ENCODE results near the gene RNASEH2A. TPM values are rescaled to one million over a fixed set of nuclear protein-coding genes. Genes with fewer than 3 reads are reported as not detected.

Gene RNASEH2A
- total and polyA plus RNA-seq, 2 donors = 8.4 to 30.3 TPM

DNA sequence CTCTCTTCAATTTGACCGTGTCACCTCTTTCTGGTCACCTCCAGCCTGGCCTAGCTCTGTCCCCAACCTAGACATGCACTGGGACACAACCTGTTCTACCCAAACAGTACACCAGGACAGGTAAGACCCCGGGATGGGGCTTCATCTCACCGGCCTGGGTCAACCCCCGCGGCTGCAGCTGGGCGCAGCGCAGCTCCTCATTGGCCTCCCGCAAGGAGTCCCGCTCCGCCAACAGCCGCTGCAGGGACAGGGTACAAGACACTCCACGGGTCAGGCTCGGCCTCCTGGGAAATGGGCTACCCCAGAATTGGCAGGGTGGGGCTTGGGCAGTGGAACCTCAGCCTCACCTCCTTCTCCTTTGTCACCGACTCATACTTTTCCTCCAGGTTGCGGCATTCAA is 38.7 kb upstream of the RNASEH2A start:
- Histone ChIP-seq H3K36me3 (ENCODE audit: control insufficient read depth in 2 of 2, insufficient read depth in 2 of 2, low read length in 1 of 2) (no peaks in the 10 kb centered on the region), H3K9me3 (ENCODE audit: control insufficient read depth in 2 of 2, insufficient read depth in 1 of 2, low read length in 1 of 2) (peaks cover 0 to 4% of the 10 kb centered on the region in 2 donors), H3K4me3 (ENCODE audit: low read length in 2 of 2) (no peak overlapping the region), H3K27ac (ENCODE audit: low read depth in 1 of 2, low read length in 1 of 2) (no peak overlapping the region), H3K27me3 (ENCODE audit: control insufficient read depth in 2 of 2, insufficient read depth in 1 of 2, low read length in 1 of 2) (peaks cover 0 to 21% of the 10 kb centered on the region in 2 donors), H3K4me1 (ENCODE audit: control insufficient read depth in 2 of 2, insufficient read depth in 2 of 2, low read length in 2 of 2) (peaks cover 2 to 17% of the 10 kb centered on the region in 2 donors)
- DNase-seq (ENCODE audit: low read depth in 6 of 9, low spot score in 9 of 9) = no peak
- WGBS = 98% methylated on average over 15 of the region's 15 CpGs

DNA sequence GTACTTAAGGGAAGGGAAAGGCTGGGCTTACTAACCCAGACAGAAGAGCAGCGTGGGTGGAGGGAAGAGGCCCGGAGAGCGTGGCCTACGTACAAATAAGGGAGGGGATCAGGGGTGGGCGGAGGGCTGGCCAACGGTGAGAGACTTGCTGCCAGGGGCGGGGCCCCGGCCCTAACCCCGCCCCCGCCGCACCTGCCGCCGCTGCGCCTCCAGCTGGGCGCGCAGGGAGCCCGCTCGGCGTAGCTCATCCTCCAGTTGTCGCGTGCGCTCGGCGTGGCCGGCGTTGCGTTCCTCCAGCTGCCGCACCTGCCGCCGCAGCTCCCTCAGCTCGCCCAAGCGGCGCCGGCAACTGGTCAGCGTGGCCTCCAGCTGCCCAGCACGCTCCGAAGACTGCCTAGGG is 36.7 kb upstream of the RNASEH2A start:
- peak in 4 of 9 donors; percentile 59 to 78 (median 72) for DNase-seq (ENCODE audit: low read depth in 6 of 9, low spot score in 9 of 9)
- no peaks in the 10 kb centered on the region for H3K36me3 ChIP-seq (ENCODE audit: control insufficient read depth in 2 of 2, insufficient read depth in 2 of 2, low read length in 1 of 2)
- WGBS = 72% methylated on average over 37 of the region's 37 CpGs

DNA sequence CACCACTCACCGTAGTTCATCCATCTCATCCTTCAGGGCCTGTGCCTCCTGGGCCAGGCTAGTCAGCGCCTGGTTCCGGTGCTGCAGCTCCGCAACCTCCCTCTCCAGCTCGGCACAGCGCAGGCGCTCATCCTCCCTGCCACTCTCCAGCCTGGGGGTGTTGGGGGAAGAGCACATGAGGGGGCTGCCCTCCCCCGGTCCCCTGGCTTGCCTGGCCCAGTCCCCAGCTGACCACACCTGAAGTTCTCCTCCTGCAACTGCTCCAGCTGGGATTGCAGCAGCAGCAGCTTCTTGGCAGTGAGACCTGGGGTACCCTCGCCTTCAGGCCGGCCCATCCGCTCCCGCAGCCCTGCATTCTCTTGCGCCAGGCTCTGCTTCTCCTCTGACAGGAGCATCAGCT is 35.5 kb upstream of the RNASEH2A start:
- no peak overlapping the region for H3K27ac ChIP-seq (ENCODE audit: low read depth in 1 of 2, low read length in 1 of 2)
- peaks cover 0 to 20% of the 10 kb centered on the region in 2 donors for H3K27me3 ChIP-seq (ENCODE audit: control insufficient read depth in 2 of 2, insufficient read depth in 1 of 2, low read length in 1 of 2)
- 98% methylated on average over 13 of the region's 13 CpGs for WGBS
- peaks cover 0 to 4% of the 10 kb centered on the region in 2 donors for H3K9me3 ChIP-seq (ENCODE audit: control insufficient read depth in 2 of 2, insufficient read depth in 1 of 2, low read length in 1 of 2)
- H3K4me3 ChIP-seq (ENCODE audit: low read length in 2 of 2) = no peak overlapping the region
- H3K36me3 ChIP-seq (ENCODE audit: control insufficient read depth in 2 of 2, insufficient read depth in 2 of 2, low read length in 1 of 2) = no peaks in the 10 kb centered on the region
- peaks cover 6 to 27% of the 10 kb centered on the region in 2 donors for H3K4me1 ChIP-seq (ENCODE audit: control insufficient read depth in 2 of 2, insufficient read depth in 2 of 2, low read length in 2 of 2)
- DNase-seq (ENCODE audit: low read depth in 6 of 9, low spot score in 9 of 9) = no peak

More for the DNA sequence above, 36.7 kb upstream of the RNASEH2A start:
- H3K4me3 ChIP-seq (ENCODE audit: low read length in 2 of 2) = no peak overlapping the region
- peaks cover 0 to 4% of the 10 kb centered on the region in 2 donors for H3K9me3 ChIP-seq (ENCODE audit: control insufficient read depth in 2 of 2, insufficient read depth in 1 of 2, low read length in 1 of 2)
- no peak overlapping the region for H3K27ac ChIP-seq (ENCODE audit: low read depth in 1 of 2, low read length in 1 of 2)
- peaks cover 2 to 19% of the 10 kb centered on the region in 2 donors for H3K4me1 ChIP-seq (ENCODE audit: control insufficient read depth in 2 of 2, insufficient read depth in 2 of 2, low read length in 2 of 2)
- H3K27me3 ChIP-seq (ENCODE audit: control insufficient read depth in 2 of 2, insufficient read depth in 1 of 2, low read length in 1 of 2) = peaks cover 0 to 24% of the 10 kb centered on the region in 2 donors

DNA sequence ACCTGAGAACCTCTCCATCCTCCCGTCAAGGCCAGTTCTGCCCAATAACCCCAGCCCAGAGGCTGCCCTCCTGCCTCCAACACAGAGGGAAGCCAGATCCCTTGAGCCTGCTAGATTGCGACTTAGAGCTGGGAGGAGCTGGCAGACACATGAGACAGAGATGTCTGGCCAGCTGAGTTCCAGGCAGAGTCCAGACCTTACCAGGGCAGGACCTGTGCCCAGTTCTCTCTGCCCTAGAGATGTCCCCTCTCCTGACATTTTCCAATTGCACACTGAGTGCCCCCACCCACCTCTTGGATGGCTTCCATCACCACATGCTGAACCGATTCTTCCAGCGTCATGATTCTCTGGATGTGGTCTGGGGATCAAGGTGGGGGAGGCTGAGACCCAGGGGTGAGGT is 34.1 kb upstream of the RNASEH2A start:
- H3K36me3 ChIP-seq (ENCODE audit: control insufficient read depth in 2 of 2, insufficient read depth in 2 of 2, low read length in 1 of 2) = no peaks in the 10 kb centered on the region
- H3K27ac ChIP-seq (ENCODE audit: low read depth in 1 of 2, low read length in 1 of 2) = no peak overlapping the region
- DNase-seq (ENCODE audit: low read depth in 6 of 9, low spot score in 9 of 9) = no peak
- WGBS = 94% methylated on average over 4 of the region's 4 CpGs
- peaks cover 0 to 15% of the 10 kb centered on the region in 2 donors for H3K27me3 ChIP-seq (ENCODE audit: control insufficient read depth in 2 of 2, insufficient read depth in 1 of 2, low read length in 1 of 2)
- no peak overlapping the region for H3K4me3 ChIP-seq (ENCODE audit: low read length in 2 of 2)
- peaks cover 6 to 29% of the 10 kb centered on the region in 2 donors for H3K4me1 ChIP-seq (ENCODE audit: control insufficient read depth in 2 of 2, insufficient read depth in 2 of 2, low read length in 2 of 2)
- peaks cover 0 to 4% of the 10 kb centered on the region in 2 donors for H3K9me3 ChIP-seq (ENCODE audit: control insufficient read depth in 2 of 2, insufficient read depth in 1 of 2, low read length in 1 of 2)

DNA sequence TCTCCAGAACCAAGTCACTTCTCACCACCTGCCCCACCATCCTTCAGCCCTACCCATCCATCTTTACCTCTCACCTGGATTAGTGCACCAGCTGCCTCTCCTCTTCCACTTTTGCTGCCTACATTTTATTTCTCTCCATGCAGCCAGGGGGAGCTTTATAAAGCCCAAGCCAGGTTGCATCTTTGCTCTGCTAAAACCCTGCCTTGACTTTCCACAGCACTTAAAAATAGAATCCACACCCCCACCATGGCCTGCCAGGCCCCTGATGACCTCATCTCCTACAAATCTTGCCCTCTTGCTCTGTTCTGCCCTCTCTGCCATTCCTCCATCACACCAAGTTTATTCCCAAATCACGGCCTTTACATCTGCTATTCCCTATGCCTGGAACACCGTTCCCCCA is 32.8 kb upstream of the RNASEH2A start:
- over 99% methylated on average over 2 of the region's 2 CpGs for WGBS
- H3K4me1 ChIP-seq (ENCODE audit: control insufficient read depth in 2 of 2, insufficient read depth in 2 of 2, low read length in 2 of 2) = peaks cover 9 to 42% of the 10 kb centered on the region in 2 donors
- DNase-seq (ENCODE audit: low read depth in 6 of 9, low spot score in 9 of 9) = peak in 1 of 9 donors; percentile 35
- no peaks in the 10 kb centered on the region for H3K36me3 ChIP-seq (ENCODE audit: control insufficient read depth in 2 of 2, insufficient read depth in 2 of 2, low read length in 1 of 2)
- H3K27ac ChIP-seq (ENCODE audit: low read depth in 1 of 2, low read length in 1 of 2) = no peak overlapping the region
- H3K4me3 ChIP-seq (ENCODE audit: low read length in 2 of 2) = no peak overlapping the region
- H3K27me3 ChIP-seq (ENCODE audit: control insufficient read depth in 2 of 2, insufficient read depth in 1 of 2, low read length in 1 of 2) = peaks cover 0 to 15% of the 10 kb centered on the region in 2 donors
- H3K9me3 ChIP-seq (ENCODE audit: control insufficient read depth in 2 of 2, insufficient read depth in 1 of 2, low read length in 1 of 2) = peaks cover 0 to 4% of the 10 kb centered on the region in 2 donors

DNA sequence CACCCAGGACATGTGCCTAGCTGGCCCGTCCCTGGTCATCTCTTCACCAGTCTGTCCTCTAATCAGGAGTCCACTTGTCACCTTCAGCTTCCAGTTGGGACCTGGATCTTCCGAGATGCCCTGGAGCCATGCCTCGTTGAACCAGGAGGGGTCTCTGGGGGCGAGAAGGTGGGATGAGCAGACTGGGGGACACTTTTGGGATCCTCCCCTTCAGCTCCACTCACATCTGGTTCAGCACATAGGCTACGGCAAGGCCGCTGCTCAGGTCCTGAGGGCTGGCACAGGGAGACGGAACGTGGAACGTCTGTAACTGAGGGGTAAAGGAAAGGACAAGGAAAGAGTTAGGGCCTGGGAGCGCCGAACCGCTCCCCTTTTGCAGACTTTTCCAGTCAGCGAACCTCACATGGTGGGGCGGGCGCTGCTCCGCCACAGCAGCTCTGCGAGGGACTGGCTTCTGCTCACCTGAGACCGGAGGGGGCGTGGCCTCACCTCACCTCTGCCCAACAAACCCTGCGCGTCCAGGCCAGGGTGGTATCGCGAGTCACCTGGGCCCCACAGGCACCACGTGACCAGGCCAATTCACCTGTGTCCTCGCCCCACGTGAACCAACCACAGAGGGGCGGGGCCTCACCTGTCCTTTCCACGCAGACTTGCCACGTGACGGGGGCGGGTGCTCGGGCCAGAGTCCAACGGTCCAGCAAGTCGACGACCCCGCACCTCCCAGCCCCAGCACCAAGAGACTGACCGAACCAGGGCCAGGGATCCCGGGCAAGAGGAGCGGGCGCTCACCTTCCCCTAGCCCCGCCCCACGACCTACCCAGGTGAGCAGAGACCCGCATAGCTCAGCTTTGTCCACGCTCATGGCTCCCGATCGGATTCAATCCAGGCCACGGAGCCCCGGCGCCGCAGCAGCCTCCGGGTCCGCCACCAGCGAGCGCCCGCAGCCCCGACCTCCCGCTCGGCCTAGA is 31.5 kb upstream of the RNASEH2A start, which contains the start of gene HOOK2:
HOOK2 (minus strand) TSS at position 965 of the 968 bp plus-strand sequence; CDS start at position 862, 103 bp downstream.
- 26% methylated on average over 58 of the region's 58 CpGs for WGBS
- peak in 1 of 9 donors; percentile 25 for DNase-seq (ENCODE audit: low read depth in 6 of 9, low spot score in 9 of 9)
- no peaks in the 10 kb centered on the region for H3K36me3 ChIP-seq (ENCODE audit: control insufficient read depth in 2 of 2, insufficient read depth in 2 of 2, low read length in 1 of 2)
- peaks cover 0 to 4% of the 10 kb centered on the region in 2 donors for H3K9me3 ChIP-seq (ENCODE audit: control insufficient read depth in 2 of 2, insufficient read depth in 1 of 2, low read length in 1 of 2)
- H3K4me3 ChIP-seq (ENCODE audit: low read length in 2 of 2) = peak within 1 kb of the TSS; percentile 50 to 63
- peak within 1 kb of the TSS; percentile 24 to 74 for H3K27ac ChIP-seq (ENCODE audit: low read depth in 1 of 2, low read length in 1 of 2)
- H3K27me3 ChIP-seq (ENCODE audit: control insufficient read depth in 2 of 2, insufficient read depth in 1 of 2, low read length in 1 of 2) = peaks cover 0 to 14% of the 10 kb centered on the region in 2 donors
- peaks cover 9 to 48% of the 10 kb centered on the region in 2 donors for H3K4me1 ChIP-seq (ENCODE audit: control insufficient read depth in 2 of 2, insufficient read depth in 2 of 2, low read length in 2 of 2)

DNA sequence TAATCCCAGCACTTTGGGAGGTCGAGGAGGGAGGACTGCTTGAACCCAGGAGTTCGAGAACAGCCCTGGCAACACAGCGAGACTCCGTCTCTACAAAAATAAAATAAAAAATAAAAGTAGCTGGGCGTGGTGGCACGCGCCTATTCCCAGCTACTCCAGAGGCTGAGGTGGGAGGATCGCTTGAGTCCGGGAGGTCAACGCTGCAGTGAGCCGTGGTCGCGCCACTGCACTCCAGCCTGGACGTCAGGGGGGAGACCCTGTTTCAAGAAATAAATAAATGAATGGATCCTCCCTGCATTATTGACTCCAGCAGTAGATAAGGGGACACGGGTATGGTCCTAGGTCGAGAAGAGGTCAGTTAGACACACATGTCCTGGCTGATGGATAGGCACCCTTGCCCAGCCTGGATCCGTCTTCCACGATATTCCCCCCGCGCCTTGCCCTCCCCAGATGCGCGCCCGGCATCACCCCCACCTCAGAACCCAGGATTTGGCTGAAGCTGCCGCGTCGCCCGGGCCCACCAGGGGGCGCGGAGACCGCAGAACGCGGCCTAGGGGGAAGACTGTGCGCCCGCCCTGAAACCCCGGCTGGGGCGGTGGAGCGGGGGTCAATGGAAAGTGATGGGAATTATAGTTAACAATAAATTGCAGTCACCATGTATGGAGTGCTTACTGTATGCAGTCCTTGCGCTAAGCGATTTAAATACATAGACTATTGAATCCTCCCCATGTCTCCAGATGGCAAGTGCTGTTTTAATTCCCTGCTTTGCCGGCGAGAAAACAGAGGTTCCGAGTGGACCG is 29.0 kb upstream of the RNASEH2A start:
- 15% methylated on average over 43 of the region's 43 CpGs for WGBS
- Histone ChIP-seq H3K4me3 (ENCODE audit: low read length in 2 of 2) (peak overlapping the region; percentile 73 to 74), H3K4me1 (ENCODE audit: control insufficient read depth in 2 of 2, insufficient read depth in 2 of 2, low read length in 2 of 2) (peaks cover 11 to 53% of the 10 kb centered on the region in 2 donors), H3K9me3 (ENCODE audit: control insufficient read depth in 2 of 2, insufficient read depth in 1 of 2, low read length in 1 of 2) (no peaks in the 10 kb centered on the region), H3K36me3 (ENCODE audit: control insufficient read depth in 2 of 2, insufficient read depth in 2 of 2, low read length in 1 of 2) (no peaks in the 10 kb centered on the region), H3K27ac (ENCODE audit: low read depth in 1 of 2, low read length in 1 of 2) (peak overlapping the region; percentile 90 to 92), H3K27me3 (ENCODE audit: control insufficient read depth in 2 of 2, insufficient read depth in 1 of 2, low read length in 1 of 2) (peaks cover 0 to 5% of the 10 kb centered on the region in 2 donors)
- peak in 5 of 9 donors; percentile 61 to 84 (median 76) for DNase-seq (ENCODE audit: low read depth in 6 of 9, low spot score in 9 of 9)

DNA sequence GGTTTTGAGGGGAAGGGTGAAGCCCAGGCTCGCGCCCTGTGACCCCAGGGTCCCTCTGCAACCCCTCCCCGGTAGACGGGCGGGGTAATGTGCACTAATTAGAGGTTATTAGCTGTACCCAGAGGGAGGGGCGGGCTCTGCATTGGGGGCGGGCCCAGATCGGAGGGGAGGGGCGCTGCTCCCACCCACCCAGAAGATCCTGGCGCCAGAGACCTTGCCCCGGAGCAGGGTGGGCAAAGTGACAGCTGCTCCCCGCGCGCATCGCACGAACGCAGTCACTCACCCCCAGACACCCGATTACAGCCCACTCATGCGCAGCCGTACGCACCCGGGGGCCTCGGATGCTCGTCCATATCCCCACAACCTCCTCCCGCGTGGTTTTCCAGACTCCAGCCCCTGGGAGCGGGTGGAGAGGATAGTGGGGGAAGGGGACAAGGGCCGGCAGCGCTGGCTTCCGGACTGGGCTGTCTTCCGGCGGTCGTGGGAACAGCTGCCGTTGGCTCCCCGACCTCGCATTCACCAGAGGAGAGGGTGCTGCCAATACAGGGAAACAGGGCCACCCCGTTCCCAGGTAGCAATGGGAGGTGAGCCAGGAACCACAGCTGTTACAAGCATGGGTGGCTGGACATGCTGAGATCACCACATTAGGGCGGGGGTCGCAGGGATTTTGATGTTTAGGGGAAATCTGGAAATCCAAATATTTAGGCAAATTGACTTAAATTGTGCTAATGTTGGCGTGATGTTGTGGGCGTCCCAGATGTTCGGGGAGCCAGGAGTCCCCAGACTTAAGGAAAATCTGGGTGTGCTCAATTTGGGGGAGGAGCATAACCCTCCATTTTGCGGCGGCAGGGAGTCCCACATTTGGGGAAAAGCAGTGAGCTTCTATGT is 28.1 kb upstream of the RNASEH2A start:
- 6% methylated on average over 44 of the region's 44 CpGs for WGBS
- Histone ChIP-seq H3K27ac (ENCODE audit: low read depth in 1 of 2, low read length in 1 of 2) (peak overlapping the region; percentile 90 to 92), H3K4me1 (ENCODE audit: control insufficient read depth in 2 of 2, insufficient read depth in 2 of 2, low read length in 2 of 2) (peaks cover 15 to 61% of the 10 kb centered on the region in 2 donors), H3K4me3 (ENCODE audit: low read length in 2 of 2) (peak overlapping the region; percentile 73 to 74), H3K36me3 (ENCODE audit: control insufficient read depth in 2 of 2, insufficient read depth in 2 of 2, low read length in 1 of 2) (no peaks in the 10 kb centered on the region), H3K27me3 (ENCODE audit: control insufficient read depth in 2 of 2, insufficient read depth in 1 of 2, low read length in 1 of 2) (no peaks in the 10 kb centered on the region), H3K9me3 (ENCODE audit: control insufficient read depth in 2 of 2, insufficient read depth in 1 of 2, low read length in 1 of 2) (no peaks in the 10 kb centered on the region)
- DNase-seq (ENCODE audit: low read depth in 6 of 9, low spot score in 9 of 9) = peak in 2 of 9 donors; percentile 46 to 62

All from thymus (tissue), 11 donors.